ENCODE results near the gene NPAS3. TPM values are rescaled to one million over a fixed set of nuclear protein-coding genes. Genes with fewer than 3 reads are reported as not detected.

The NPAS3 gene
- total and polyA plus RNA-seq, 2 of the 8 experiments (the other 6 are each of a cell fraction or from before 2014, with no cell fraction given) = 0.11 to 0.60 TPM

GRCh38 chr14:33469898-33470297 is 531.2 kb downstream of the NPAS3 start:
- Histone ChIP-seq H2BK5ac (ENCODE audit: low read depth, low read length) (no peak overlapping the region), H3K4ac (replicated peaks; ENCODE audit: insufficient read length, low read depth, low read length) (no peak overlapping the region), H4K20me1 (replicated peaks in 1 of 2; ENCODE audit: control insufficient read depth in 1 of 2, insufficient read depth in 2 of 2, low read length in 2 of 2) (no peaks in the 10 kb centered on the region), H3K36me3 (ENCODE audit: control insufficient read depth in 2 of 4, insufficient read depth in 4 of 4, low read length in 3 of 4) (no peaks in the 10 kb centered on the region), H3K79me2 (ENCODE audit: control insufficient read depth in 1 of 2, insufficient read depth in 2 of 2, low read length in 2 of 2) (no peaks in the 10 kb centered on the region), H3K9ac (replicated peaks in 1 of 4; ENCODE audit: extremely low read depth in 1 of 4, low read depth in 3 of 4, low read length in 3 of 4) (no peak overlapping the region), H4K91ac (replicated peaks; ENCODE audit: insufficient read length, low read length) (no peak overlapping the region), H3K23me2 (ENCODE audit: low read depth, low read length) (no peaks in the 10 kb centered on the region), H4K5ac (ENCODE audit: insufficient read length, low read depth, low read length) (no peak overlapping the region), H3K14ac (ENCODE audit: insufficient read length) (no peak overlapping the region), H2BK12ac (ENCODE audit: low read depth, low read length) (no peak overlapping the region), H3K4me2 (ENCODE audit: insufficient read depth in 1 of 2, low read depth in 2 of 2, low read length in 2 of 2) (no peak overlapping the region), H3K27ac (ENCODE audit: low read depth, low read length) (no peak overlapping the region), H2BK15ac (ENCODE audit: low read length) (no peak overlapping the region), H3K4me1 (replicated peaks in 1 of 4; ENCODE audit: control insufficient read depth in 3 of 4, insufficient read depth in 4 of 4, low read length in 3 of 4) (peaks cover 0 to 3% (median 2%) of the 10 kb centered on the region in 4 experiments; a peak in 5 of 7 replicates), H2AFZ (ENCODE audit: low read length) (no peak overlapping the region), H3K23ac (ENCODE audit: insufficient read length) (no peak overlapping the region), H3K9me3 (ENCODE audit: insufficient read depth in 2 of 2, low read depth in 1 of 2, low read length in 1 of 2) (no peaks in the 10 kb centered on the region), H2AK5ac (ENCODE audit: low read depth, low read length) (no peak overlapping the region), H2BK120ac (replicated peaks; ENCODE audit: low read depth, low read length) (no peak overlapping the region), H3K79me1 (ENCODE audit: low read depth, low read length) (no peaks in the 10 kb centered on the region), H3K4me3 (ENCODE audit: extremely low read depth in 1 of 4, insufficient read depth in 2 of 4, low read depth in 3 of 4, low read length in 4 of 4) (no peak overlapping the region), H3K18ac (ENCODE audit: extremely low read depth, low read length) (no peak overlapping the region), H2BK20ac (ENCODE audit: low read length) (no peak overlapping the region), H3K56ac (replicated peaks; ENCODE audit: insufficient read length, low read depth, low read length) (no peak overlapping the region), H4K8ac (ENCODE audit: extremely low read depth, insufficient read depth, low read length) (no peak overlapping the region), H3K27me3 (replicated peaks in 1 of 4; ENCODE audit: control insufficient read depth in 3 of 4, extremely low read depth in 1 of 4, insufficient read depth in 3 of 4, low read length in 3 of 4) (no peaks in the 10 kb centered on the region)
- 77% methylated on average over 1 of the region's 1 CpG; no CpG with 5 or more reads in 1 of the 2 experiments for WGBS, 2 experiments (ENCODE audit: extremely low coverage in 1 of 2, insufficient coverage in 1 of 2, insufficient read length in 1 of 2, insufficient replicate concordance in 2 of 2, low coverage in 1 of 2, low lambda C conversion rate in 2 of 2, missing lambda C conversion rate in 1 of 2)
- TF ChIP-seq, protein P1, sequence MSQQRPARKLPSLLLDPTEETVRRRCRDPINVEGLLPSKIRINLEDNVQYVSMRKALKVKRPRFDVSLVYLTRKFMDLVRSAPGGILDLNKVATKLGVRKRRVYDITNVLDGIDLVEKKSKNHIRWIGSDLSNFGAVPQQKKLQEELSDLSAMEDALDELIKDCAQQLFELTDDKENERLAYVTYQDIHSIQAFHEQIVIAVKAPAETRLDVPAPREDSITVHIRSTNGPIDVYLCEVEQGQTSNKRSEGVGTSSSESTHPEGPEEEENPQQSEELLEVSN (IDR thresholded peaks at IDR 0.05) = no peak
- CTCF ChIA-PET (ENCODE audit: partially characterized antibody) = no interaction called here
- FAIRE-seq (no peak), DNase-seq (ENCODE audit: low read depth in 1 of 2, low spot score in 2 of 2) (no peak)
- POLR2A ChIA-PET (ENCODE audit: partially characterized antibody) = no interaction called here

Data from H1 (cell line).